HEK293 (cell line): ENCODE measurements around the gene LARGE1.

Source experiments
- CTCF ChIA-PET: fragments of 350-600 bp; formaldehyde crosslinking; extraction: SDS; loops from one replicate; lab custom pipeline; 2021; ENCODE audit warnings: antibody characterized with exemption; lab: Yijun Ruan, JAX
- POLR2A ChIA-PET: fragments of 300-600 bp; formaldehyde crosslinking; extraction: SDS; loops from one replicate; lab custom pipeline; 2020; ENCODE audit warnings: antibody characterized with exemption, inconsistent platforms; lab: Yijun Ruan, JAX
- H3K27ac ChIP-seq: fragments of 200-500 bp; sonication (Bioruptor generic); 2 replicates; pipeline ENCODE4 v1.5.1; 2014; ENCODE audit warnings: low read depth, low read length, control low read depth, inconsistent platforms; ENCODE audit errors: extremely low read depth
- H3K36me3 ChIP-seq, 2 experiments: fragments of 200-500 bp in 1 of 2; sonication (Bioruptor generic) in 1 of 2; 1 replicate in 1 of 2; 2 replicates in 1 of 2; pipeline ENCODE4 v1.5.1; 2014 to 2017; ENCODE audit warnings: inconsistent platforms in 2 of 2, low read length in 2 of 2; ENCODE audit not compliant: control insufficient read depth in 2 of 2, insufficient read depth in 1 of 2
- H3K4me1 ChIP-seq: fragments of 200-500 bp; sonication (Bioruptor generic); 2 replicates; pipeline ENCODE4 v1.5.1; 2014; ENCODE audit warnings: mild to moderate bottlenecking, low read length, inconsistent platforms; ENCODE audit not compliant: control insufficient read depth, insufficient read depth
- H3K4me3 ChIP-seq: 2 replicates; pipeline ENCODE4 v1.5.1; 2011; ENCODE audit warnings: low read depth, mild to moderate bottlenecking, control low read depth, low read length, moderate library complexity
- H3K9me3 ChIP-seq: fragments of 200-500 bp; sonication (Bioruptor generic); 2 replicates; pipeline ENCODE4 v1.5.1; 2014; ENCODE audit warnings: low read depth, low read length, inconsistent platforms; ENCODE audit not compliant: control insufficient read depth, insufficient read depth
- HOXC10 ChIP-seq: sonication (generic); formaldehyde crosslinking; IDR thresholded peaks from 2 replicates; pipeline ENCODE4 v1.8.1; 2023; ENCODE audit warnings: mild to moderate bottlenecking, missing genetic modification reagents
- ZBTB1 ChIP-seq: fragments of 450-650 bp; formaldehyde crosslinking; IDR thresholded peaks from 2 replicates; pipeline ENCODE4 v1.5.1; 2016; ENCODE audit warnings: missing biosample characterization, missing genetic modification characterization
- ZBTB17 ChIP-seq: fragments of 450-650 bp; formaldehyde crosslinking; IDR thresholded peaks from 2 replicates; pipeline ENCODE4 v1.5.1; 2016; ENCODE audit warnings: missing biosample characterization, missing genetic modification characterization
- ZBTB20 ChIP-seq: fragments of 450-650 bp; formaldehyde crosslinking; IDR thresholded peaks from 2 replicates; pipeline ENCODE4 v1.5.1; 2016; ENCODE audit warnings: missing biosample characterization, missing genetic modification characterization
- ZNF146 ChIP-seq: fragments of 450-650 bp; formaldehyde crosslinking; IDR thresholded peaks from 2 replicates; pipeline ENCODE4 v1.5.1; 2016; ENCODE audit warnings: missing biosample characterization, missing genetic modification characterization
- ZNF2 ChIP-seq: fragments of 450-650 bp; formaldehyde crosslinking; IDR thresholded peaks from 2 replicates; pipeline ENCODE4 v1.5.1; 2016; ENCODE audit warnings: missing biosample characterization, missing genetic modification characterization
- ZNF221 ChIP-seq: fragments of 450-650 bp; formaldehyde crosslinking; IDR thresholded peaks from 2 replicates; pipeline ENCODE4 v1.5.1; 2017; ENCODE audit warnings: missing biosample characterization, missing genetic modification characterization, borderline replicate concordance
- ZNF248 ChIP-seq: fragments of 450-650 bp; formaldehyde crosslinking; IDR thresholded peaks from 2 replicates; pipeline ENCODE4 v1.5.1; 2017; ENCODE audit warnings: missing biosample characterization, missing genetic modification characterization
- ZNF266 ChIP-seq: fragments of 450-650 bp; formaldehyde crosslinking; IDR thresholded peaks from 2 replicates; pipeline ENCODE4 v1.5.1; 2016; ENCODE audit warnings: missing biosample characterization, missing genetic modification characterization, low read depth
- ZNF311 ChIP-seq: fragments of 450-650 bp; formaldehyde crosslinking; IDR thresholded peaks from 2 replicates; pipeline ENCODE4 v1.5.1; 2017; ENCODE audit warnings: missing biosample characterization, missing genetic modification characterization, borderline replicate concordance
- ZNF335 ChIP-seq: fragments of 450-650 bp; formaldehyde crosslinking; conservative IDR thresholded peaks from 2 replicates; pipeline ENCODE4 v1.5.1; 2016; ENCODE audit warnings: missing biosample characterization, missing genetic modification characterization
- ZNF341 ChIP-seq: fragments of 450-650 bp; formaldehyde crosslinking; IDR thresholded peaks from 2 replicates; pipeline ENCODE4; 2016; ENCODE audit warnings: low read depth, missing biosample characterization, missing genetic modification characterization
- ZNF473 ChIP-seq: fragments of 450-650 bp; formaldehyde crosslinking; IDR thresholded peaks from 2 replicates; pipeline ENCODE4 v1.5.1; 2017; ENCODE audit warnings: missing biosample characterization, missing genetic modification characterization
- ZNF571 ChIP-seq: fragments of 450-650 bp; formaldehyde crosslinking; IDR thresholded peaks from 2 replicates; pipeline ENCODE4 v1.5.0; 2017; ENCODE audit warnings: missing biosample characterization, missing genetic modification characterization
- ZNF654 ChIP-seq: fragments of 450-650 bp; formaldehyde crosslinking; IDR thresholded peaks from 2 replicates; pipeline ENCODE4 v1.5.1; 2016; ENCODE audit warnings: low read depth, missing biosample characterization, missing genetic modification characterization
- ZNF843 ChIP-seq: fragments of 450-650 bp; formaldehyde crosslinking; IDR thresholded peaks from 2 replicates; pipeline ENCODE4 v1.5.1; 2016; ENCODE audit warnings: missing biosample characterization, missing genetic modification characterization
- ZSCAN16 ChIP-seq: fragments of 450-650 bp; formaldehyde crosslinking; IDR thresholded peaks from 2 replicates; pipeline ENCODE4 v1.5.1; 2016; ENCODE audit warnings: missing biosample characterization, missing genetic modification characterization
- TF ChIP-seq, protein P1 (sequence below): sonication (generic); formaldehyde crosslinking; IDR thresholded peaks from 2 replicates; pipeline ENCODE4 v1.8.1; 2022; ENCODE audit warnings: mild to moderate bottlenecking, moderate library complexity, missing genetic modification reagents

Gene LARGE1

DNA sequence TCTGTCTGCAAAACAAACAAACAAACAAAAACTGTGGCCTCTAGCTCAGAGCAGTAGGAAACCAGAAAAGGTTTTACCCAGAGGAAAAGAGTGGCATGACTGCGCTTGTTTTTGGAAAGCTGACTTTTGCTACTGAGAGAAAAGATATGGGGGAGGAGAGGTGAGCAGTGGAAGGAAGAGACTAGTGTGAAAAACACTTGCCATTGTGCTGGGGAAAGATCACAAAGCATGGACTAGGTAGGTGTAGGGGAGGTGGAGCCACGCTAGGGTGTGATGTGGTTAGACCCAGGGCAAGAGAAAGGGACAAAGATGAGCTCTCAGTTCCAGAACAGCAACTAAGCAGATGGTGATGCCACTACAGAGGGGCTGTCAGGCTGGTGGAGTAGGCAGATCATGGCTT lies 319.2 kb downstream of the LARGE1 start:
- ChIA-PET CTCF (interaction anchor here (0.7 to 1.8 kb wide), 2 partner anchors 22 to 764 kb away, joined by 6 to 7 read pairs; no protein-coding TSS in a partner anchor), POLR2A (no interaction called here)
- no peaks in the 10 kb centered on the region; a peak in 1 of 3 replicates for H3K36me3 ChIP-seq

GRCh38 chr22:33600595-33600994 lies 319.7 kb downstream of the LARGE1 start:
- TF ChIP-seq ZBTB17 (no peak), ZNF146 (tag by site-specific recombination) (no peak), HOXC10 (CRISPR knock-in tag) (no peak), ZNF2 (tag by site-specific recombination) (no peak), ZNF654 (tag by site-specific recombination) (no peak), ZNF221 (tag by site-specific recombination) (no peak), ZNF266 (no peak), ZBTB1 (no peak), ZNF341 (no peak), ZNF571 (tag by site-specific recombination) (no peak), ZNF473 (tag by site-specific recombination) (no peak), ZSCAN16 (tag by site-specific recombination) (no peak)
- TF ChIP-seq, protein P1, sequence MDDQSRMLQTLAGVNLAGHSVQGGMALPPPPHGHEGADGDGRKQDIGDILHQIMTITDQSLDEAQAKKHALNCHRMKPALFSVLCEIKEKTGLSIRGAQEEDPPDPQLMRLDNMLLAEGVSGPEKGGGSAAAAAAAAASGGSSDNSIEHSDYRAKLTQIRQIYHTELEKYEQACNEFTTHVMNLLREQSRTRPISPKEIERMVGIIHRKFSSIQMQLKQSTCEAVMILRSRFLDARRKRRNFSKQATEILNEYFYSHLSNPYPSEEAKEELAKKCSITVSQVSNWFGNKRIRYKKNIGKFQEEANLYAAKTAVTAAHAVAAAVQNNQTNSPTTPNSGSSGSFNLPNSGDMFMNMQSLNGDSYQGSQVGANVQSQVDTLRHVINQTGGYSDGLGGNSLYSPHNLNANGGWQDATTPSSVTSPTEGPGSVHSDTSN, result no peak
- POLR2A ChIA-PET, result no interaction called here
- Histone ChIP-seq H3K4me3 (no peak overlapping the region), H3K4me1 (no peaks in the 10 kb centered on the region), H3K9me3 (no peaks in the 10 kb centered on the region), H3K36me3 (no peaks in the 10 kb centered on the region; a peak in 1 of 3 replicates), H3K27ac (no peak overlapping the region)
- CTCF ChIA-PET, result interaction anchor here (0.7 to 1.8 kb wide), 2 partner anchors 21 to 764 kb away, joined by 6 to 7 read pairs; no protein-coding TSS in a partner anchor

More for the DNA sequence above, 319.2 kb downstream of the LARGE1 start:
- no peak for TF ChIP-seq ZNF248 (tag by site-specific recombination)
- TF ChIP-seq ZBTB20 (tag by site-specific recombination), result no peak
- TF ChIP-seq, all 188 proteins: peak for 0
- Histone ChIP-seq H3K27ac (no peak overlapping the region), H3K4me3 (no peak overlapping the region), H3K9me3 (no peaks in the 10 kb centered on the region), H3K4me1 (no peaks in the 10 kb centered on the region)

- TF ChIP-seq ZNF311 (tag by site-specific recombination) (no peak), ZNF146 (tag by site-specific recombination) (no peak), ZNF571 (tag by site-specific recombination) (no peak), ZNF335 (tag by site-specific recombination) (no peak)
- Histone ChIP-seq H3K4me1 (no peaks in the 10 kb centered on the region), H3K27ac (no peak overlapping the region), H3K9me3 (no peaks in the 10 kb centered on the region), H3K36me3 (no peaks in the 10 kb centered on the region; a peak in 1 of 3 replicates), H3K4me3 (no peak overlapping the region)
- ChIA-PET POLR2A (no interaction called here), CTCF (interaction anchor here (1.8 kb wide), 1 partner anchor 21 kb away, joined by 6 read pairs; no protein-coding TSS in a partner anchor)
Measured at GRCh38 chr22:33600113-33600512, 320.2 kb downstream of the LARGE1 start.

GRCh38 chr22:33599596-33599995 lies 320.7 kb downstream of the LARGE1 start:
- H3K4me1 ChIP-seq, result no peaks in the 10 kb centered on the region
- H3K9me3 ChIP-seq, result no peaks in the 10 kb centered on the region
- no peak overlapping the region for H3K4me3 ChIP-seq
- no peak for TF ChIP-seq ZNF843 (tag by site-specific recombination)
- ChIA-PET POLR2A (no interaction called here), CTCF (interaction anchor here (1.8 kb wide), 1 partner anchor 20 kb away, joined by 6 read pairs; no protein-coding TSS in a partner anchor)
- H3K36me3 ChIP-seq, result no peaks in the 10 kb centered on the region; a peak in 1 of 3 replicates
- no peak overlapping the region for H3K27ac ChIP-seq
